Measurements from ENCODE around the gene ATXN10. TPM values are rescaled to one million over a fixed set of nuclear protein-coding genes. Genes with fewer than 3 reads are reported as not detected.

The ATXN10 gene
- total RNA-seq, 2 experiments from 2014 or later, result 114 to 121 TPM

DNA sequence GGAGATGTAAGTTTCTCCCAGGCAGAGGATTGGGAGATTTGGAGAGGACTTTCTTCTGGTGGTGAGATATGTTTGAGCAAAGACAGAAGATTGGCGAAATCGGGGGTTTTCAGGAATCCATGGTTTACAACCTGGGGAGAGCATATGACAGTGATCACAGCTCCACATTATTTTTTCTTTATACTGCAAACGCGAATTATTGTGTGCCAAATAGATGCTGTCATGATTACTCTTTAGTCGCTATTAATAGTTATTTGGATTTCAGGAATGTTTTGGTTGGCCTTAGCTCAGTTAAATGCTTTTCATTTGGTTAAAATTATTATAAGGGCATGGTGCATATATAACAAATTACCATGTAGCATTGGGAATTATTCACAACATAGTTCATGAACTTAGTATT lies 15.2 kb downstream of the ATXN10 start:
- no peak for ATAC-seq
- peaks cover 16% of the 10 kb centered on the region for H3K4me1 Mint-ChIP-seq (ENCODE audit: low read depth)
- intact Hi-C loops (cut with micrococcal nuclease), result no loop called here

GRCh38 chr22:45688600-45689080 lies 17.0 kb downstream of the ATXN10 start:
- POLR2A ChIA-PET, result no interaction called here
- Mint-ChIP-seq H3K9me3 (no peaks in the 10 kb centered on the region), H3K27ac (no peak overlapping the region), H3K4me3 (no peak overlapping the region), H3K27me3 (no peaks in the 10 kb centered on the region), H3K36me3 (ENCODE audit: low read depth) (peaks cover 21% of the 10 kb centered on the region), H3K4me1 (ENCODE audit: low read depth) (peaks cover 16% of the 10 kb centered on the region)
- no peak for TF ChIP-seq CTCF (IDR thresholded peaks at IDR 0.05)
- intact Hi-C loops (cut with micrococcal nuclease), result no loop called here
- CTCF ChIA-PET, result no interaction called here
- ATAC-seq, result no peak
- DNase-seq, result no peak

More for the DNA sequence above, 15.2 kb downstream of the ATXN10 start:
- Mint-ChIP-seq H3K36me3 (ENCODE audit: low read depth) (peaks cover 10% of the 10 kb centered on the region), H3K27ac (no peak overlapping the region), H3K4me3 (no peak overlapping the region), H3K27me3 (no peaks in the 10 kb centered on the region), H3K9me3 (no peaks in the 10 kb centered on the region)
- CTCF ChIA-PET, result interaction anchor here (0.7 to 2.2 kb wide), 3 partner anchors 15 to 320 kb away, joined by 3 to 4 read pairs (median 4); no protein-coding TSS in a partner anchor
- TF ChIP-seq CTCF (IDR thresholded peaks at IDR 0.05), result no peak
- POLR2A ChIA-PET, result interaction anchor here (1.0 kb wide), 1 partner anchor 15 kb away, joined by 3 read pairs; no protein-coding TSS in a partner anchor
- DNase-seq, result no peak

DNA sequence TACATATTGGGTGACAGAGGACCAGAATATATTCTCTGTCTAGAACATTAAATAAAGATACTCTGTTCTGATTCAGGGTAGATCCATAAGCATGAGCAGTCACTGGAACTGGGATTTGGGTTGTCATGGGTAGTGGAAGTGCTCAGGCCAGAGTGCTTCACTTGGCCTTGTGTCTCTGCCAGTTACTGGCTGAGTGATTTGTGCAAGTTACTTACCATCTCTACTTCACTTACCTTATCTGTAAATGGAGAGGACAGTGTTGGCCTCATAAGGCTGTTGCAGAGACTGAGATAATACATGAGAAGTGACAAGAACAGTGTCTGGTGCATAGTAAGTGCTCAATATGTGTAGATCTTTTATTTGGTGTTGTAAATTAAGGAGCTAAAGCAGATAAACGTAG lies 17.6 kb downstream of the ATXN10 start:
- ChIA-PET POLR2A (no interaction called here), CTCF (no interaction called here)
- no peaks in the 10 kb centered on the region for H3K27me3 Mint-ChIP-seq
- ATAC-seq (no peak), DNase-seq (no peak)
- TF ChIP-seq CTCF (IDR thresholded peaks at IDR 0.05), result no peak
- no peak overlapping the region for H3K27ac Mint-ChIP-seq
- H3K4me3 Mint-ChIP-seq, result no peak overlapping the region
- intact Hi-C loops (cut with micrococcal nuclease), result no loop called here
- H3K4me1 Mint-ChIP-seq (ENCODE audit: low read depth), result peaks cover 16% of the 10 kb centered on the region
- H3K36me3 Mint-ChIP-seq (ENCODE audit: low read depth), result peaks cover 21% of the 10 kb centered on the region
- no peaks in the 10 kb centered on the region for H3K9me3 Mint-ChIP-seq

DNA sequence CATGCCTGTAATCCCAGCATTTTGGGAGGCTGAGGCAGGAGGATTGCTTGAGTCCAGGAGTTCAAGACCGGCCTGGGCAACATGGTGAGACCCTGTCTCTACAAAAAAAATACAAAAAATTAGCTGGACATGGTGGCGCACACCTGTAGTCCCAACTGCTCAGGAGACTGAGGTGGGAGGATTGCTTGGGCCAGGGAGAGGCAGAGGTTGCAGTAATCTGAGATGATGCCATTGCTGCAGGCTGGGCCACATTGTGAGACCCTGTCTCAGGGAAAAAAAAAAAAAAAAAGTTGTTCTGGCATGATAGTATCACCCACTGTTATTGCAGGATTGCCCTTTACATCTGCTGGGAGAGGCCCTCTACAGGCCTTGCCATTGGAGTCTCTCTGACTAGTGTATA lies 18.4 kb downstream of the ATXN10 start:
- POLR2A ChIA-PET, result no interaction called here
- CTCF ChIA-PET, result no interaction called here
- no peak overlapping the region for H3K27ac Mint-ChIP-seq

DNA sequence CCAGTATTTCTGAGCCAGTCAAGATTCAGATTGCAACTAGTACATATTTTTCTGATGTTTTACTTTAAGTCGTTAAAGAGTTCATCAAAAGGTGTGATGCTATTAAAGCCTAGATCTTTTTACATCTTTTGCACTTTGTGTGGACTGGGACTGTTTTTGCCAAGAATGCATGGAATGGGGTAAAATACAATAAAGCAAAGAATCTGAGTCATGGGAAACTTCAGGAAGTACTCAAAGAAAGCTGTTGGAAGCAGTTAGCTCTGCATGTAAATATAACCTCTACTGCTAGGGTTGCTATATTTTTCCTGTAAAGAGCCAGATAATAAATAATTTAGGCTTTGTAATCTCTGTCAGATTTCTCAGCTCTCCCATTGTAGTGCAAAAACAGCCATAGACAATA lies 20.9 kb downstream of the ATXN10 start:
- no peak for ATAC-seq
- DNase-seq, result no peak
- H3K27me3 Mint-ChIP-seq, result no peaks in the 10 kb centered on the region
- H3K9me3 Mint-ChIP-seq, result no peaks in the 10 kb centered on the region
- no peak overlapping the region for H3K27ac Mint-ChIP-seq
- intact Hi-C loops (cut with micrococcal nuclease), result no loop called here
- H3K4me1 Mint-ChIP-seq (ENCODE audit: low read depth), result peaks cover 14% of the 10 kb centered on the region
- H3K4me3 Mint-ChIP-seq, result no peak overlapping the region
- no peak for TF ChIP-seq CTCF (IDR thresholded peaks at IDR 0.05)
- ChIA-PET CTCF (no interaction called here), POLR2A (no interaction called here)
- peaks cover 30% of the 10 kb centered on the region for H3K36me3 Mint-ChIP-seq (ENCODE audit: low read depth)

More for the DNA sequence above, 18.4 kb downstream of the ATXN10 start:
- Mint-ChIP-seq H3K36me3 (ENCODE audit: low read depth) (peaks cover 21% of the 10 kb centered on the region), H3K9me3 (no peaks in the 10 kb centered on the region), H3K27me3 (no peaks in the 10 kb centered on the region), H3K4me1 (ENCODE audit: low read depth) (peaks cover 16% of the 10 kb centered on the region), H3K4me3 (no peak overlapping the region)
- intact Hi-C loops (cut with micrococcal nuclease), result no loop called here
- no peak for TF ChIP-seq CTCF (IDR thresholded peaks at IDR 0.05)
- ATAC-seq, result no peak
- no peak for DNase-seq

All from activated CD8-positive, alpha-beta T cell treated with anti-CD3 and anti-CD28 coated beads for 36 hours (primary cell).